ENCODE results near the gene PDZD2.
"Not testable (repeated sequence)": the region's sequence is repeated elsewhere in the genome, so short reads cannot be mapped to it uniquely, and the experiment has no call there.

The PDZD2 gene

GRCh38 chr5:31972558-31972957 lies 333.6 kb downstream of the PDZD2 start:
- H3K9me3 ChIP-seq (replicated peaks; ENCODE audit: insufficient read depth, low read length) = no peaks in the 10 kb centered on the region
- TF ChIP-seq EZH2 (optimal IDR thresholded peaks at IDR 0.05; ENCODE audit: low read depth, low read length) (no peak), EZH2phosphoT487 (IDR thresholded peaks at IDR 0.05; ENCODE audit: low read length) (no peak), CTCF (IDR thresholded peaks at IDR 0.05; ENCODE audit: low read length) (no peak)
- no peak overlapping the region for H3K4me3 ChIP-seq (ENCODE audit: low read length)
- H3K27me3 ChIP-seq (replicated peaks; ENCODE audit: insufficient read depth, low read length) = no peaks in the 10 kb centered on the region
- H3F3A ChIP-seq (ENCODE audit: insufficient read depth, low read length) = no peaks in the 10 kb centered on the region
- no peak overlapping the region for H3K27ac ChIP-seq (ENCODE audit: low read length)
- no peaks in the 10 kb centered on the region for H3K79me2 ChIP-seq (ENCODE audit: low read length)
- no peak overlapping the region for H2AFZ ChIP-seq (ENCODE audit: low read length)
- no peaks in the 10 kb centered on the region for H3K36me3 ChIP-seq (replicated peaks; ENCODE audit: insufficient read depth, low read length)
- no peaks in the 10 kb centered on the region for H3K4me1 ChIP-seq (ENCODE audit: low read length)
- DNase-seq = no peak
- H3K9me2 ChIP-seq (replicated peaks; ENCODE audit: insufficient read depth, low read length) = no peaks in the 10 kb centered on the region
- no peak overlapping the region for H3K4me2 ChIP-seq (ENCODE audit: low read depth, low read length)
- H4K20me1 ChIP-seq (ENCODE audit: insufficient read depth, low read length) = no peaks in the 10 kb centered on the region
- H3K9ac ChIP-seq (ENCODE audit: low read length) = no peak overlapping the region

- not testable (repeated sequence) for H3K4me1 ChIP-seq (ENCODE audit: low read length); H3K27ac ChIP-seq (ENCODE audit: low read length); H3K36me3 ChIP-seq (replicated peaks; ENCODE audit: insufficient read depth, low read length); H4K20me1 ChIP-seq (ENCODE audit: insufficient read depth, low read length); DNase-seq; H3K27me3 ChIP-seq (replicated peaks; ENCODE audit: insufficient read depth, low read length); H3K9ac ChIP-seq (ENCODE audit: low read length); H3K4me2 ChIP-seq (ENCODE audit: low read depth, low read length); H3K9me3 ChIP-seq (replicated peaks; ENCODE audit: insufficient read depth, low read length); H3F3A ChIP-seq (ENCODE audit: insufficient read depth, low read length); H2AFZ ChIP-seq (ENCODE audit: low read length); H3K4me3 ChIP-seq (ENCODE audit: low read length); H3K9me2 ChIP-seq (replicated peaks; ENCODE audit: insufficient read depth, low read length); H3K79me2 ChIP-seq (ENCODE audit: low read length)
Measured at GRCh38 chr5:31975189-31975612, 336.3 kb downstream of the PDZD2 start.

GRCh38 chr5:31976169-31976568 lies 337.2 kb downstream of the PDZD2 start:
- no peaks in the 10 kb centered on the region for H3F3A ChIP-seq (ENCODE audit: insufficient read depth, low read length)
- no peaks in the 10 kb centered on the region for H4K20me1 ChIP-seq (ENCODE audit: insufficient read depth, low read length)
- no peaks in the 10 kb centered on the region for H3K9me3 ChIP-seq (replicated peaks; ENCODE audit: insufficient read depth, low read length)
- H3K9me2 ChIP-seq (replicated peaks; ENCODE audit: insufficient read depth, low read length) = no peaks in the 10 kb centered on the region
- TF ChIP-seq EZH2phosphoT487 (IDR thresholded peaks at IDR 0.05; ENCODE audit: low read length) (no peak), EZH2 (optimal IDR thresholded peaks at IDR 0.05; ENCODE audit: low read depth, low read length) (no peak), CTCF (IDR thresholded peaks at IDR 0.05; ENCODE audit: low read length) (no peak)
- H3K4me1 ChIP-seq (ENCODE audit: low read length) = no peaks in the 10 kb centered on the region
- no peaks in the 10 kb centered on the region for H3K79me2 ChIP-seq (ENCODE audit: low read length)
- no peak overlapping the region for H3K4me2 ChIP-seq (ENCODE audit: low read depth, low read length)
- no peaks in the 10 kb centered on the region for H3K36me3 ChIP-seq (replicated peaks; ENCODE audit: insufficient read depth, low read length)
- no peak for DNase-seq
- H3K9ac ChIP-seq (ENCODE audit: low read length) = no peak overlapping the region
- no peaks in the 10 kb centered on the region for H3K27me3 ChIP-seq (replicated peaks; ENCODE audit: insufficient read depth, low read length)
- H3K4me3 ChIP-seq (ENCODE audit: low read length) = no peak overlapping the region
- H2AFZ ChIP-seq (ENCODE audit: low read length) = no peak overlapping the region
- H3K27ac ChIP-seq (ENCODE audit: low read length) = no peak overlapping the region

- no peaks in the 10 kb centered on the region for H3K27me3 ChIP-seq (replicated peaks; ENCODE audit: insufficient read depth, low read length)
- H2AFZ ChIP-seq (ENCODE audit: low read length) = no peak overlapping the region
- no peak for DNase-seq
- H3K79me2 ChIP-seq (ENCODE audit: low read length) = no peaks in the 10 kb centered on the region
- no peak for TF ChIP-seq CTCF (IDR thresholded peaks at IDR 0.05; ENCODE audit: low read length)
- no peak for TF ChIP-seq EZH2phosphoT487 (IDR thresholded peaks at IDR 0.05; ENCODE audit: low read length)
- TF ChIP-seq EZH2 (optimal IDR thresholded peaks at IDR 0.05; ENCODE audit: low read depth, low read length) = no peak
- no peaks in the 10 kb centered on the region for H3K36me3 ChIP-seq (replicated peaks; ENCODE audit: insufficient read depth, low read length)
- no peaks in the 10 kb centered on the region for H4K20me1 ChIP-seq (ENCODE audit: insufficient read depth, low read length)
- no peaks in the 10 kb centered on the region for H3K4me1 ChIP-seq (ENCODE audit: low read length)
- no peaks in the 10 kb centered on the region for H3F3A ChIP-seq (ENCODE audit: insufficient read depth, low read length)
- no peak overlapping the region for H3K9ac ChIP-seq (ENCODE audit: low read length)
- no peak overlapping the region for H3K4me3 ChIP-seq (ENCODE audit: low read length)
- H3K4me2 ChIP-seq (ENCODE audit: low read depth, low read length) = no peak overlapping the region
- H3K9me3 ChIP-seq (replicated peaks; ENCODE audit: insufficient read depth, low read length) = no peaks in the 10 kb centered on the region
- no peak overlapping the region for H3K27ac ChIP-seq (ENCODE audit: low read length)
- no peaks in the 10 kb centered on the region for H3K9me2 ChIP-seq (replicated peaks; ENCODE audit: insufficient read depth, low read length)
Measured at GRCh38 chr5:31981361-31981945, 342.5 kb downstream of the PDZD2 start.

All from MM.1S (cell line).